IMR-90 (cell line): ENCODE data around the gene KLHL40. TPM values are rescaled to one million over a fixed set of nuclear protein-coding genes. Genes with fewer than 3 reads are reported as not detected.
A peak's percentile ranks its signal among the peaks of the same experiment; 100 is the strongest.

ENCODE experiments used
- ATAC-seq: fragments of 200-7000 bp; cut with Tn5 transposase; 2 replicates; pipeline ENCODE4 v1.9.1; 2020; ENCODE audit warnings: low read depth, mild to moderate bottlenecking, moderate library complexity
- BruUV-seq: library from RNA; stranded (reverse); fragments of 400-500 nt; replicated peaks from 2 replicates; lab custom pipeline; 2021; lab: Mats Ljungman, UMichigan
- CTCF ChIA-PET: fragments of 300-600 bp; formaldehyde crosslinking; extraction: SDS; loops from one replicate; lab custom pipeline; 2021; ENCODE audit warnings: antibody characterized with exemption; lab: Yijun Ruan, JAX
- POLR2A ChIA-PET: fragments of 300-600 bp; sonication (Branson Sonifier 250); formaldehyde crosslinking; loops from one replicate; lab custom pipeline; 2022; ENCODE audit warnings: antibody characterized with exemption; ENCODE audit not compliant: unreplicated experiment; lab: Charles Lee
- DNase-seq: peaks from one replicate; pipeline ENCODE4 v3.0.0; 2013
- H2AFZ ChIP-seq: replicated peaks from 2 replicates; pipeline ENCODE3; 2013; ENCODE audit warnings: low read length, mild to moderate bottlenecking; ENCODE audit not compliant: poor library complexity
- H2AK5ac ChIP-seq: 2 replicates; pipeline ENCODE4 v1.6.1; 2013; ENCODE audit warnings: low read depth, low read length, inconsistent platforms
- H2AK9ac ChIP-seq: replicated peaks from 2 replicates; pipeline ENCODE3; 2013; ENCODE audit warnings: mild to moderate bottlenecking, low read depth, low read length, moderate library complexity; ENCODE audit not compliant: poor library complexity
- H2BK120ac ChIP-seq: 2 replicates; pipeline ENCODE4 v1.6.1; 2013; ENCODE audit warnings: low read depth, low read length, inconsistent platforms
- H2BK15ac ChIP-seq: 3 replicates; pipeline ENCODE4 v1.6.1; 2013; ENCODE audit warnings: low read depth, low read length, inconsistent platforms
- H2BK20ac ChIP-seq: 2 replicates; pipeline ENCODE4 v1.6.1; 2013; ENCODE audit warnings: low read depth, mild to moderate bottlenecking, inconsistent platforms, low read length, moderate library complexity
- H2BK5ac ChIP-seq: 2 replicates; pipeline ENCODE4 v1.6.1; 2013; ENCODE audit warnings: mild to moderate bottlenecking, low read depth, low read length, inconsistent platforms; ENCODE audit not compliant: poor library complexity, severe bottlenecking
- H3K14ac ChIP-seq: replicated peaks from 2 replicates; pipeline ENCODE4 v1.6.1; 2013; ENCODE audit warnings: low read depth, low read length, inconsistent platforms
- H3K18ac ChIP-seq: 2 replicates; pipeline ENCODE4 v1.6.1; 2013; ENCODE audit warnings: low read depth, low read length, control low read depth
- H3K23ac ChIP-seq: 2 replicates; pipeline ENCODE4 v1.6.1; 2013; ENCODE audit warnings: low read depth, low read length, inconsistent platforms
- H3K27ac ChIP-seq: 2 replicates; pipeline ENCODE4 v1.5.1; 2013; ENCODE audit warnings: mild to moderate bottlenecking, control low read depth, low read length; ENCODE audit not compliant: insufficient read depth
- H3K27me3 ChIP-seq: 2 replicates; pipeline ENCODE4 v1.6.1; 2013; ENCODE audit warnings: low read length; ENCODE audit not compliant: control insufficient read depth, insufficient read depth
- H3K36me3 ChIP-seq: 2 replicates; pipeline ENCODE4 v1.6.1; 2013; ENCODE audit warnings: low read length, mixed read lengths; ENCODE audit not compliant: control insufficient read depth, insufficient read depth
- H3K4ac ChIP-seq: 2 replicates; pipeline ENCODE4 v1.6.1; 2013; ENCODE audit warnings: low read depth, low read length, inconsistent platforms
- H3K4me1 ChIP-seq: 2 replicates; pipeline ENCODE4 v1.6.1; 2013; ENCODE audit warnings: low read length, mixed read lengths; ENCODE audit not compliant: control insufficient read depth, insufficient read depth
- H3K4me2 ChIP-seq: 2 replicates; pipeline ENCODE4 v1.6.1; 2013; ENCODE audit warnings: low read depth, mild to moderate bottlenecking, control low read depth, low read length, moderate library complexity
- H3K4me3 ChIP-seq: 2 replicates; pipeline ENCODE4 v1.5.1; 2013; ENCODE audit warnings: low read depth, mild to moderate bottlenecking, control low read depth, low read length, moderate library complexity; ENCODE audit not compliant: insufficient read depth
- H3K56ac ChIP-seq: 2 replicates; pipeline ENCODE4 v1.6.1; 2013; ENCODE audit warnings: low read length, inconsistent platforms; ENCODE audit not compliant: insufficient read depth; ENCODE audit errors: extremely low read depth
- H3K79me1 ChIP-seq, 2 experiments: 2 replicates each; pipeline ENCODE4 v1.6.1; 2013; ENCODE audit warnings: low read length in 2 of 2, inconsistent platforms in 1 of 2, low read depth in 1 of 2
- H3K9ac ChIP-seq: 2 replicates; pipeline ENCODE4 v1.6.1; 2013; ENCODE audit warnings: low read depth, low read length, control low read depth
- H3K9me1 ChIP-seq: 2 replicates; pipeline ENCODE4 v1.6.1; 2013; ENCODE audit warnings: low read length, inconsistent platforms; ENCODE audit not compliant: insufficient read depth
- H3K9me3 ChIP-seq: 2 replicates; pipeline ENCODE4 v1.6.1; 2013; ENCODE audit warnings: low read length; ENCODE audit not compliant: control insufficient read depth, insufficient read depth
- H4K20me1 ChIP-seq: 2 replicates; pipeline ENCODE4 v1.6.1; 2013; ENCODE audit warnings: low read length, inconsistent platforms; ENCODE audit not compliant: insufficient read depth
- H4K5ac ChIP-seq: 2 replicates; pipeline ENCODE4 v1.6.1; 2013; ENCODE audit warnings: mild to moderate bottlenecking, low read depth, low read length, control low read depth
- H4K8ac ChIP-seq, 2 experiments: 2 replicates each; pipeline ENCODE4 v1.6.1; 2013; ENCODE audit warnings: low read depth in 2 of 2, low read length in 2 of 2, control low read depth in 1 of 2, inconsistent platforms in 1 of 2
- H4K91ac ChIP-seq: 2 replicates; pipeline ENCODE4 v1.6.1; 2013; ENCODE audit warnings: low read depth, low read length, inconsistent platforms; ENCODE audit not compliant: insufficient read depth
- BHLHE40 ChIP-seq: fragments of 150-350 bp; IDR thresholded peaks from 2 replicates; pipeline ENCODE4 v1.6.1; 2016; ENCODE audit warnings: mild to moderate bottlenecking, low read depth, low read length
- CEBPB ChIP-seq: IDR thresholded peaks from 2 replicates; pipeline ENCODE4 v1.6.1; 2012; ENCODE audit warnings: low read depth, low read length, improper control_type of control experiment
- CHD1 ChIP-seq: IDR thresholded peaks from 2 replicates; pipeline ENCODE4 v1.6.1; 2012; ENCODE audit warnings: low read depth, low read length, improper control_type of control experiment
- CTCF ChIP-seq: conservative IDR thresholded peaks from 2 replicates; pipeline ENCODE4 v1.5.1; 2012; ENCODE audit warnings: mild to moderate bottlenecking, low read depth, low read length, improper control_type of control experiment
- ELK1 ChIP-seq: fragments of 150-350 bp; IDR thresholded peaks from 2 replicates; pipeline ENCODE4 v1.6.1; 2016; ENCODE audit warnings: low read depth, mild to moderate bottlenecking, low read length, moderate library complexity, borderline replicate concordance
- FOS ChIP-seq: fragments of 150-350 bp; IDR thresholded peaks from 2 replicates; pipeline ENCODE4 v1.6.1; 2016; ENCODE audit warnings: low read depth, low read length
- MAFK ChIP-seq: IDR thresholded peaks from 2 replicates; pipeline ENCODE4 v1.6.1; 2012; ENCODE audit warnings: low read depth, low read length, improper control_type of control experiment
- MAZ ChIP-seq: IDR thresholded peaks from 2 replicates; pipeline ENCODE4 v1.6.1; 2012; ENCODE audit warnings: low read depth, mild to moderate bottlenecking, low read length, improper control_type of control experiment, moderate library complexity, borderline replicate concordance
- MXI1 ChIP-seq: IDR thresholded peaks from 2 replicates; pipeline ENCODE4 v1.6.1; 2012; ENCODE audit warnings: low read depth, mild to moderate bottlenecking, low read length, moderate library complexity, borderline replicate concordance
- NFE2L2 ChIP-seq: fragments of 150-350 bp; IDR thresholded peaks from 2 replicates; pipeline ENCODE4 v1.6.1; 2016; ENCODE audit warnings: low read depth, mild to moderate bottlenecking, low read length
- POLR2A ChIP-seq: IDR thresholded peaks from 2 replicates; pipeline ENCODE4 v1.6.1; 2012; ENCODE audit warnings: mild to moderate bottlenecking, low read depth, low read length
- RAD21 ChIP-seq: IDR thresholded peaks from 2 replicates; pipeline ENCODE4 v1.6.1; 2012; ENCODE audit warnings: low read length, improper control_type of control experiment
- RCOR1 ChIP-seq: IDR thresholded peaks from 2 replicates; pipeline ENCODE4 v1.6.1; 2012; ENCODE audit warnings: mild to moderate bottlenecking, low read length, improper control_type of control experiment; ENCODE audit not compliant: insufficient replicate concordance
- RFX5 ChIP-seq: IDR thresholded peaks from 2 replicates; pipeline ENCODE4 v1.8.0; 2012; ENCODE audit warnings: low read depth, mild to moderate bottlenecking, low read length, moderate library complexity
- SMC3 ChIP-seq: fragments of 150-350 bp; IDR thresholded peaks from 2 replicates; pipeline ENCODE4 v1.6.1; 2016; ENCODE audit warnings: low read depth, mild to moderate bottlenecking, antibody characterized with exemption, low read length, moderate library complexity
- WGBS, 2 experiments: methylation state at CpG; one replicate each; pipeline versions ENCODE4 v1.1.5 to v1.1.7; 2013; ENCODE audit warnings: missing lambda C conversion rate in 2 of 2; ENCODE audit not compliant: insufficient read length in 1 of 2; ENCODE audit errors: extremely low coverage in 2 of 2; 5-methylcytosine and 5-hydroxymethylcytosine counted together
- dilution Hi-C: fragments of 300-500 bp; cut with HindIII; formaldehyde crosslinking; loops from one replicate; pipeline ENCODE4 v1.14.3; 2018; ENCODE audit warnings: low sequenced_read_pairs; ENCODE audit not compliant: unreplicated experiment
- in situ Hi-C: fragments of 300-500 bp; cut with MboI; formaldehyde crosslinking; loops from 3 replicates; pipeline ENCODE4 v1.14.3; 2019; ENCODE audit warnings: low sequenced_read_pairs, inconsistent platforms, mixed read lengths
- intact Hi-C: fragments of 100-400 bp; cut with micrococcal nuclease; formaldehyde crosslinking; loops from 2 replicates; pipeline ENCODE4 v1.10.0; 2022
- polyA plus RNA-seq, 3 experiments: library from polyadenylated mRNA; depleted of rRNA; stranded (reverse); fragments of >200 nt; gene quantifications; 2 replicates each; pipeline ENCODE4 v1.2.3, GENCODE V29; 2012; ENCODE audit warnings: low replicate concordance in 1 of 3
- total RNA-seq: library from RNA; depleted of rRNA; stranded (reverse); fragments of >200 nt; gene quantifications from 2 replicates; pipeline ENCODE4 v1.2.3, GENCODE V29; 2012
- TF ChIP-seq, protein P1 (sequence below): fragments of 150-350 bp; IDR thresholded peaks from 2 replicates; pipeline ENCODE4 v1.6.1; 2017; ENCODE audit warnings: mild to moderate bottlenecking, antibody characterized with exemption, low read length, low read depth

KLHL40 gene
- total and polyA plus RNA-seq, 2 of the 4 experiments (the other 2 are of a cell fraction) = not detected

- Histone ChIP-seq H3K56ac (no peak overlapping the region), H3K14ac (no peak overlapping the region), H3K4me3 (no peak overlapping the region), H3K9ac (no peak overlapping the region), H4K5ac (no peak overlapping the region), H3K4ac (no peak overlapping the region), H3K23ac (no peak overlapping the region), H4K91ac (no peak overlapping the region), H3K4me1 (no peaks in the 10 kb centered on the region), H3K27ac (no peak overlapping the region), H2BK120ac (no peak overlapping the region), H3K18ac (no peak overlapping the region), H3K4me2 (no peak overlapping the region), H2BK15ac (no peak overlapping the region), H2AK9ac (no peak overlapping the region), H4K20me1 (no peaks in the 10 kb centered on the region), H2AFZ (peak overlapping the region; percentile 11), H2BK5ac (no peak overlapping the region), H3K9me3 (no peaks in the 10 kb centered on the region), H3K9me1 (no peaks in the 10 kb centered on the region), H3K79me1 (no peaks in the 10 kb centered on the region), H2AK5ac (no peak overlapping the region), H3K36me3 (no peaks in the 10 kb centered on the region), H3K27me3 (peaks cover 51% of the 10 kb centered on the region), H2BK20ac (no peak overlapping the region), H4K8ac (no peak overlapping the region)
- ChIA-PET POLR2A (no interaction called here), CTCF (interaction anchor here (0.6 kb wide), 2 partner anchors 585 to 599 kb away, joined by 3 to 5 read pairs; no protein-coding TSS in a partner anchor)
- WGBS, 2 experiments = 78% methylated on average over 9 of the region's 12 CpGs; no CpG with 5 or more reads in 1 of the 2 experiments
- in situ Hi-C loops = no loop called here
- DNase-seq (no peak), ATAC-seq (no peak)
- BruUV-seq = no TSS peak
- dilution Hi-C loops = no loop called here
- intact Hi-C loops = no loop called here
- no peak for TF ChIP-seq BHLHE40
- no peak for TF ChIP-seq POLR2A
- no peak for TF ChIP-seq MAFK
- TF ChIP-seq RFX5 = no peak
- TF ChIP-seq RAD21 = no peak
- TF ChIP-seq RCOR1 = no peak
- no peak for TF ChIP-seq NFE2L2
- TF ChIP-seq MAZ = no peak
- TF ChIP-seq, protein P1, sequence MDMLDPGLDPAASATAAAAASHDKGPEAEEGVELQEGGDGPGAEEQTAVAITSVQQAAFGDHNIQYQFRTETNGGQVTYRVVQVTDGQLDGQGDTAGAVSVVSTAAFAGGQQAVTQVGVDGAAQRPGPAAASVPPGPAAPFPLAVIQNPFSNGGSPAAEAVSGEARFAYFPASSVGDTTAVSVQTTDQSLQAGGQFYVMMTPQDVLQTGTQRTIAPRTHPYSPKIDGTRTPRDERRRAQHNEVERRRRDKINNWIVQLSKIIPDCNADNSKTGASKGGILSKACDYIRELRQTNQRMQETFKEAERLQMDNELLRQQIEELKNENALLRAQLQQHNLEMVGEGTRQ = no peak
- TF ChIP-seq MXI1 = no peak
- TF ChIP-seq CEBPB = no peak
- no peak for TF ChIP-seq CTCF
- TF ChIP-seq FOS = no peak
- TF ChIP-seq ELK1 = no peak
- TF ChIP-seq CHD1 = no peak
- no peak for TF ChIP-seq SMC3
Observed at GRCh38 chr3:42735615-42736014, 50.3 kb downstream of the KLHL40 start.
